CD4-positive, alpha-beta T cell treated with Interferon alpha-2 for 1 hour (primary cell): ENCODE data around the gene MDFIC.
A peak's percentile ranks its signal among the peaks of the same experiment; 100 is the strongest.

Experiments
- DNase-seq, 2 donors: peaks; one replicate each; pipeline ENCODE4 v3.0.0-alpha.2; 2020 to 2022

The MDFIC gene

DNA sequence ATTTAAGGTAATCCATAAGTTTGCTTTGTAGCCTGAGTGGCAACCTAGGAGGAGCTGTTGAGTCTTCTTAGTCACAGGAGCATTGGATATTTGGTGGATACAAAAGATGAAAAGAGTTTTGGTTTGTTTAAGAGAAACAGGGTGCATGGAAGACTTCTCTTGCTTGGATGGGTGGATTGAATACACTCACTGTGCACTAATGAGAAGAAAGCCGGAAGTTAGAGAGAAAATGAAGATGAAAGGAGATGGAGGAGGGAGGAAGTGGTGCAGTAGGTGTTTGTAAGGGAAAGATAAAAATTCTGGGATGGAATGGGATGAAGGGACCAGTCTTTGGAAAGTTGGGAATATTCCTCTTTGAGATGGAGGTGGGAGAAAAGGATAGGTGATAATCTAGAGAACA lies 7.7 kb downstream of the MDFIC start:
- DNase-seq = no peak

DNA sequence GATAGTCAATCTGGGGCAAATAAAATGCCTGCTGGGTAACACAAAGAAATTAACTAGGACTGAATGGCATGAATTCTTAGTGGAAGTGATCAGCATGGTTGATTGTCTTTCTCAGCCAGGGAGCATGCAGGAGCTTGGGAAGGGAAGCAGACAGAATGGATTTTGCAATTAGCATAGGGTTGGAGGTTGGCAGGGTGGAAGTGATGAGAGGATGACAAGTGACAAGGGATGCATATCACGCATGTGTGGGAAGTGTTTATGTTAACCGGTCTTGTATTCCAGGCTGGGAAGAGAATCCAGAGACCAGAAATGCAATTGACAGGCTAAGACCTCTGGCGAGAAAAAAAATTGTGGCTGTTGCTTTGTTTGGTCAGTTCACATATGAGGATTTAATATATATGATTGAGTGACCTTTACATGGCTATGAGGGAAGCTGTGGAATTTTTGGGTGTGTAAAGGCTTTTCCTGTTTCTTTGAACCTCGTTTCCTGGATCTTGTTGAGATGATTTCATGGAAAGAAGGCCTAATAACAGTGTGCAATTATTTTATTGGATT lies 8.3 kb downstream of the MDFIC start:
- DNase-seq = no peak

DNA sequence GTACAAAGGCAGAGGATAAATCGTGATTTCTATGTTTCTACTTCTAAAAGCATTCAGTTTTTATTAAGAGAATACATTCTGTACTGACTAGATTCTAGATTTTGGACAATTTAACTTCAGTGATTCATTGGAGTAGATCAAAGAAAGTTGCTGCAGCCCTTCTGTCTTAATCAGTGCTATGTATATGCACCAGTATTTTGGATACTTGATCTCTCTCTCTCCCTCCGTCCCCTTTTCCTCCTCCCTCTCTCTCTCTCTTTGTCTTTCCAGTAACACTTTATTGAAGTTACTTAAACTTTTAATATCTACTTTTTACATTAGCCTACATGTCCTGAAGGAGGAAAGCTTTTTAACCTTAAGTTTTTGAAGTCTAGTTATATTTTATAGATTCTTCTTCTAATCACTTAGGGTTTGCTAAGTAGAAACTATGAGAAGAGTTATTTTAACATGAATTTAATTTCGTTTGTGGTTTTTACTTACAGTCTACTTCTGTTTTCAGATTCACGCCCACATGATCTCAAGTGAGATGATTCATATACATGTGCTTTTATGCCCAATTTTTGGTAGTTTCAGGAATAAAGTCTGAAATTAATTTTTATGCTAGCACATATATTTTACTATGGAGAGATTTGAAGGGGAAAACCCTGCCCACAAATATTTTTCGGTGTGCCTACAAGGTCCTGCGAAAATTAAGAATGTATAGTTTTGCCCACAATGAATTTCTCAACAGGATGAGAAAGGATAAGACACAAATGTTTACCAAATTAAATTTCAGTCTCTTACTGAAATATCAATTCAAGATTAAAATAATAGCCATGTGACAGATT lies 9.1 kb downstream of the MDFIC start:
- no peak for DNase-seq

DNA sequence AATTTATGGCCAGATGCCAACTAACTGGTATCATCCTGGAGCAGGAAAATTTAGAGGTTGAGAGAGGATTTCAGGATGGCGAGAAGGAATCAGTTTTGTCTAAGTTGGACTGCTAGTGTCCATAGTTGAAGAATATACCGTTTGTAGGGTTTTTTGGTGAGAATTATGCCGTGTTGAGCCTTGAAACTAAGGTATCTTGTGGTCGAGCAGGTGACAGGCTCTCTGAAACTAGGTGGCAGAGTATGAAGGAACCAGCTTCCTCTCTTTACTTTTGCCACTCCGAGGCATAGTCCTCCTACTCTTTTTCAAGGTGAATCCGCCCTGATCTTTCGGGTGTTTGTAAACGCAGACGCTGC lies 9.7 kb downstream of the MDFIC start:
- peak in 1 of 2 donors; percentile 56 for DNase-seq

DNA sequence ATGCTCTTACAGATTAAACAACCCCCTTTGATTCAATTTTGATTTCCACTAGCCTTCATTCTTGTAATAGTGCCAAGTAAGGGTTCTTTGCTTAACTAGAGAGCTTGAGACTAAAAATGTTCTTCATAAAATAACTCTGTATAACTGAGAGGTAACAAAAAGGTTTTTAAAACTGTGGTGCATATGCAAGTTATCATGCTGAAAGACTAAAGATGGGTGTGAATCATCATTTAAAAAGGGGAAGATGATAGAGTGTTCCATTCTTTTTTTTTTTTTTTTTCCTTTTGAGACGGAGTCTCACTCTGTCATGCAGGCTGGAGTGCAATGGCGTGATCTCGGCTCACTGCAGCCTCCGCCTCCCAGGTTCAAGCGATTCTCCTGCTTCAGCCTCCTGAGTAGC lies 11.1 kb downstream of the MDFIC start:
- DNase-seq = no peak

DNA sequence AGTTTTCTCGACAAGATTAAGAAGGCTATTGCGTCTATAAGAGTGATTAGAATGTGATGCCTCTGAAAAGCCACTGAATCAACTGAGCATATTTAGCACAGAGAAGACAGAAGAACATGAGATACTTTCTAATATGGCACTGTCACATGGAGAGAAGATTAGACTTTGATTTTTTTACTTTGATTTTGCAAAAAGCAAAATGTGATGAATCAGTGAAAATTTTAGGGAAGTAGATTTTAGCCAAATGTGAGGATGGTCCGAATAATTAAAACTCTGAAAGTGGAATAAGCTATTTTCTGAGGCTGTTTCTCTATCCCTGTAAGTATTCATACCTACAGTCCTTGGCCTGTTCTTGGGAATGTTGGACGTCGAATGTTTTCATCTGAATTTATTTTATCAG lies 11.8 kb downstream of the MDFIC start:
- DNase-seq = no peak

DNA sequence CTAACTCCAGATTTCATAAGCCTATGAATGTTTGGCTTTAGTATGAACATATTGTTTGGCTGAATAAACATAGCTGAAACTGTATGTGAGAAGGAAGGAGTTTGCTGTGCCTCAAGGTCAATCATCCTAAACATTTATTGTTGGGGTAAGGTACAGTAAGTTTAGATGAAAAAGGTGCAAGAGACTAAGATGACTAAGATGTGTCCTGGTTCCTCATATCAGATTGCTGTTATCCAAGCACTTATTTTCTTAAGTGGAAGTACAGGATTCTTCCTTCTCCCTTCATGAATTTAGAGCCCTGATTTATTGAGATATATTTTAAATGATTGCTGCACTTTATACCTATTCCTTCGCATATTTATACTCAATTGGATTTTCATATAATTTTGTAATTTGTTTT lies 12.2 kb downstream of the MDFIC start:
- DNase-seq = no peak

DNA sequence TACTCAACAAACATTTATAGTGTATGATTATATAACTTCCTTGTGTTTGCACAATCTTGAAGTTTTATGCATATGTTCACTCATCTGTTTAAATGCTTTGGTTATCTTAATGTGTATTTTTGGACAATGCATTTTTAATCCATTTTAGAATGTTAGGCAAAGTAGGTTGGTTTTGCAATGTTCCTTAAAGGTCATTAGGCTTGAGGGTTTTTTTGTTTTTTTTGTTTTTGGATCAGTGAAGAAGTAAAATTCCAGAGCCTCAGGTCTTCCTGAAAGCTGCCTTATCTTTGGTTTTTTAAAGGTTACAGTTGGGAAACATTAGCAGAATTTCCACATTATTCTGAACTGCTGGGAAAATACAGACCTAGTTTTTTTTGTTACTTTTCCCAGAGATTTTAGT lies 12.8 kb downstream of the MDFIC start:
- no peak for DNase-seq

DNA sequence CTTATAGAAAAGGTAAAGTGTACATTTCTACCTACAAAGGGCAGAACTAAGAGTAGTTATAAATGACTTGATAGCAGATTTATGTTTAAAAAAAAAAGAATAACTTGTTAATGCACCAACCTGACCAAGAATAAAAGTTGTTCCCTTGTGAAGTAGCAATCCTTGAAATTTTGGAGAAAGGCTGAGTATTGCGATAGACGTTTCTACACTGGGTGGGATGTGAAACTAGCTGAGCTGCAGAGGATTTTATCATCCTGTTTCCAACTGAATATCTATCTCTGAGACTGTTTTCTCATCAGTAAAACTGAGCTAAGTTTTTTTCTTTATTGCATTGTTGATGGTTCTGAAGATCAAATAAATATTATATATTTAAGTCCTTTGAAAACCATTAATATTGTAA lies 14.6 kb downstream of the MDFIC start:
- DNase-seq = no peak

DNA sequence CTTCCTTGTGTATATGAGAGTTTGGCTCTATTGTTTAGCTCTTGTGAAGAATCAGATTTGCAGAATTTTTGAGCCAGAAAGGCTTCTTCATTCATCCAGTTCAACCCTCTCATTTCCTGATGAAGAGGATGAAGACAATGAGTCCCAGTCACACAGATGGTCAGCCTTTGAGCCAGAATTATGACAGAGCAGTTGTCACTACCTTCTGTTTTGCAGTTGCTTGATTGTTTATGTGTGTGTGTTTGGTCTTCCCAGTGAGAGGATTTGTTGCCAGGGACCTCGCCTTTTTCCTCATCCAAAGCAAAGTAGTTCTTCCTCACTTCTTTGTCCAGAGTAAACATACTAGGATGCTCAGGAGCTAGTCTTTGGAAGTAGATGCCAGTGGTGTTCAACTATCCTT lies 15.6 kb downstream of the MDFIC start:
- no peak for DNase-seq

DNA sequence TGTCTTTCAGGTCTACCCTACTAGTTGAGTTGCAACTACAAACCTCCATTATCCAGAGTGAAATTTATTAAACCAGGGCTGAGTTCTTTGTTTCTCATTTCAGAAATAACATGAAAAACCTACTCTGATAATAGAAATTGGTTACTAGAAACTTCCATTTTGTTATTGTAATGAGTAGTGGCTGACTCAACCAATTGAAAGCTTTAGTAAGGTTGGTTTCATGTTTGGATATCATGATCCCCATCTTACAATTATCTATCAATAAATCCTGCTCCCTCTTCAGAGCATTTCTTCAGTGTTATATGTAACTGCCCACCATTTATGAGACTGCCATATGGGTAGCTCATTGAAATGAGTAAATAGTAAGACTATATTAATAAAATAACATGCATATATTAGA lies 16.9 kb downstream of the MDFIC start:
- no peak for DNase-seq

DNA sequence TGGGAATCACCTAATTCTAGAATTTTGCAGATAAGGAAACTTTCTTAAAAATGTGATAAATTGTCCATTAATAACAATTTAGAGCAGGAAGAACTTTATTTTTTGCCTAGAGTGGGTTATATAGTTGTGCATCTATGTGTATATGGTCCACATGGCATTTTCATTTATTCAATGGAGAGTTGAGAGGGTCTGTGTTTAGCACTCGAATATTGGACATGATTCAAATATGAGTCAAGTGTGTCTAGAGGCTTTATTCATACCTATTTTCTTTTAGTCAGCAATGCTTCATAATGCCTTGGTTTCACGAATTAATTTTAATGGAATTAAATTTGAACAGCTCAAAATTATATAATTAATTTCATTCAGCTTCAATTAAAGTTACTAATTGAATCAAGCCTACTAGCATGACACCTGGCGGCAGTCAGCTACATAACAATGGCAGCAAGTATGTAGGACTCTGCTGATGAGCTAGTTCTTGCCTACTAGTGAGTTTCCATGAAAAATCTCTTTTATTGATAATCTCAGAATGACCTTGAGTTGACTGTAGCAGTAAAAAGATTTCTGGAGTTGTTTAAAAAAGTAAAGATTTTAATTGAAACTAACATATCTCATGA lies 17.7 kb downstream of the MDFIC start:
- DNase-seq = peak in 1 of 2 donors; percentile 44

DNA sequence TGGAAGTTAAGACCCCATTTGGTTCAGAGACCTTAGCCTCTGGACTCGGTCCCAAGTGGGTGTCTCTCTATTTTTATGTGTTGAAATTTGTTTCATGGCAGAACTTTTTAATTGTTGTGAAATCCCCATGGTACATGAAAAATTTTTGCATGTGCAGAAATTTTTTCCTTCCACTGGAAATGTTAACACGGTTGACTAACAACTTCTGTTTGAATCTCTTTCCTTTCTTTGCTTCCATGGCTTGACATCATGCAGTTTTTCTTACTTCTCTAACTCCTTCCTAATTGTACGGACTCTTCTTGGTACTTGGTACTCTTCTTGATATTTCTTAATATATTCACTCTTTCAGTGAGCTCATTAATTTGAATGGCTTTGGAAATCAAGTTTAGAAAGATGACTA lies 18.3 kb downstream of the MDFIC start:
- DNase-seq = no peak

DNA sequence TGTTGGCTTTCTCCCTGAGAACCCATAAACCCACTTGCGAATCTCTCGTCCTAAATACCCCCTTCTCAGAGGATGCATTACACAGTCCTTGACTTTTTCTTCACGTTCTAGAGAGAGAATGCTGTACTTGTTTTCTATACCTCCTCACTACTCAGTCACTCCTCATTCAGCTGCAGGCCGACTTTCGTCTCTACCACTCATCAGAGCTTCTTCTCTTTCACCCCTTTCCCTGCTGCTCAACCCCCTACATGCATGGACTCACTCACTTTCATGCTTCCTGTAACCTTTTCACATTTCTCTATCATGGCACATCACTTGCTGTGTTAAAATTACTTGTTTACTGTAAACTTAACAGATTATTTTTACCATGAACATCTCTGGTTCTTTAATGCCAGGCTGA lies 19.8 kb downstream of the MDFIC start:
- no peak for DNase-seq

DNA sequence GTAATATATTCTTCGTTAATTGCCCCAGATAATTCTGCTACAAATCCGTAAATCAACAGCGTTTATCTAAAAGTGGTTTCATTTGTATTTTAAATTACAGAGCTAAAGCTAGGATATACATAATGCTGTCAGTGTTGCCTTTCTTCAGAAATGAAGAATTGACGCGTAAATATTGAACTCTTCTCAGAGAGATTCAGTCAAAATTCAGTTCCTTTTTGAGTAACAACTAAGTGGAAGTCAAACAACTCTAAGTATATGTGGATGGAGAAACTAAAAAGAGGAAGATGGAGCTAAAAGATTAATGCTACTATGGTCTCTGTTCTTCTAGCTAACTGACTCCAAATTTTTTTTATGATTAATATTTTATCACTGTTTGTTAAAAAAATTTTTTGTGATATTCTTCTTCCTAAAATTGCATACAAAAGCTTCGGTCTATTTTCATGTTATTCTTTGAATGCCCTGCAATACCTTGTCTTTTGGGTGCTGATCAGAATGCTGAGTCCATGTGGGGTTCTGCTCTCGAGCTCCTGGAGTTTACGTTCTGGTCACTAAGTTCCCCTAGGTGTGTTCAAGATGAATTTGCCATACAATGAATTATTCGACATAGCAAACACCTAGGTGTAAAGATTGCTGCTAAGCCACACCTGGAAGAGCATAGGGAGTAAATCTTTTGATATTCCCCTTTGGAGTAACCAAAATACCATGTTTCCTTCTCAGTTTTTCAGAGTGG lies 20.7 kb downstream of the MDFIC start:
- no peak for DNase-seq

DNA sequence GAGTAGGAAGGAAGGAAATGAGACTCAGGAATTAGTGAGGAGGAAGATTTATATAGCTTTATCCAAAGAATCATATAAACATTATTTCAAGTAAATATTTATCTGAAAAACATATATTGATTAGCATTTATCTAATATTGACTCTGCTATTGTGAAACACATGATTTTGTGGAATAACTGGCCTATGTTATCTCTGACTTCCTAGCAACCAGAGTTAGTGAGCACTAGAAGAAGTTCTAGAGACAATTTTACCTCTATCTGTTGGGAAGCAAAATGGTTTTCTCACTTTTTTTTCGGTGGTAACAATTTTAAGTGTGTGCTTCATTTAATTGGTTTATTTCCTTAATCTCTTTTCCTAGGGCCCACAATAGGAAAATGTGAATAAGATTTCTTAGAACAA lies 21.6 kb downstream of the MDFIC start:
- no peak for DNase-seq

DNA sequence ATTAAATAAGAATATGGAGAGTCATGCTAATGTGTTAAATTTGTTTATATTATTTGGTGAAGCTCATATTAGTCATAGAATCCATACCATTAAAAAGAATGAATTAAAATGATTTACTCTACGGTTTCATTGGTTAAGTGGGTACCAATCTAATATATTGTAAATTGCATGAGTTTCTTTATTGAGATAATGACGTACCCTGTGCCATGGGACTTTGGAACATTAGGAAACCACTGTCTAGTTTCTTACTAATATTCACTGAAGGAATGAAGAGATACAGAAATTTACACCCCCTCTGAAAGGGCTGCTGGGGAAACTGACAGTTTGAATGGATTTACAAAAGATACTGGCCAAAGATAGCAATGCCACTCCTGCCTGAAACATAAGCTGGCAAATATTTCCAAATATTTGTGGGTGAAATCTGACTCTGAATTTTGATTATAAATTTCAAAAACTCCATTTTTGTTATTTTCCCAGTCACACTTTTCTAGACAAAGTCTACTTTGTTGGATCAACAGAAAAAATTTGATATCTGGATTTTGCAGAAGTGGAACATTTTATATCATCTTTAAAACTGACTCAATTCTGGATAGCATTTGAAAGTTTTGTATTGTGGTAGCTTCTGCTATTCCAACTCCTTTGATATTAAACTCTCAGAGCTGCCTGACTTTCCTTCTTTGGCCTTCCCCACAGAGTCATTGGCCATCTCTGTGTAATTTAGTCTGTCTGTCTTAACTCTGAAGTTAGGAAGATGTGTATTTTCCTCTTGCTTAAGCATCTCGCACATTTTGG lies 22.3 kb downstream of the MDFIC start:
- no peak for DNase-seq

DNA sequence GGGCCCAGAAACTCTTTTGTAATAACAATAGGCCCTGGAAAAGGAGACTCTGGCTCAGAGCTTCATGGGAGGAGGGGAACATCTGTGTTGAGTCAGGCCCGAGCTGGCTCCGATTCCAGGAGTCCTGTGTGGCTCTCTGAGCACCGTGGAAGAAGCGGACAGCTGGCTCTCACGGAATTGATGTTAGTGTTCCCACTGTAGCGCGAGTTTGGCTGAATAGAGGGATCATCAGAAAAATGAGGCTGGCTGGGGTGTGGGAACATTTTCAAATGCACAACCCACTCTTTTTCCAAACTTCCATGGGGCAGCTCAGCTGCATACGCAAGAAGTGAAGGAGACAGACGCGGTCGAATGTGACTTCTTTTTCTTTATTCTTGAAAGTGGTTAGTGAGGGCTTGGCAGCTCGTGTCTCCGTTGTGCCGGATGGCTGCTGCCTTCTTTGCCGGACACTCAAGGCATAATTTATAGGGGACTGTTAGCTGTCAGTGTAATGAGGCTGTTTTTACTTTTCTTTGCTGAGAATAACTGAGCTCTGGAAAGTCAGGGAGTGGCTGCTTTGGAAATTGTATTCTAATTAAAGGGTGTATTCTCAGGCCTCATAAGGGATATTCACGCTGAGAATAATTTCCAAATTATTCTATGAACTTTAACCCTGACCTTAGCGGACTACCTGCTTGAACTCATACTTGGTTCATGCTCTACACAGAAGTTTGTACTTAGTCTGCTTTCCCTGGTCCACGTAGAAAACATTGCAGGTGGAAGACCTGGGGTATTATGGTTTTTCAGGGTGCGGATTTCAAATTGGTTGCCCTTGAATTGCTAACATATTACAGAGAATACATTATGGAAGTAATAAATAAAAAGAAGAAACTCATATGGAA lies 23.1 kb downstream of the MDFIC start:
- DNase-seq = no peak

DNA sequence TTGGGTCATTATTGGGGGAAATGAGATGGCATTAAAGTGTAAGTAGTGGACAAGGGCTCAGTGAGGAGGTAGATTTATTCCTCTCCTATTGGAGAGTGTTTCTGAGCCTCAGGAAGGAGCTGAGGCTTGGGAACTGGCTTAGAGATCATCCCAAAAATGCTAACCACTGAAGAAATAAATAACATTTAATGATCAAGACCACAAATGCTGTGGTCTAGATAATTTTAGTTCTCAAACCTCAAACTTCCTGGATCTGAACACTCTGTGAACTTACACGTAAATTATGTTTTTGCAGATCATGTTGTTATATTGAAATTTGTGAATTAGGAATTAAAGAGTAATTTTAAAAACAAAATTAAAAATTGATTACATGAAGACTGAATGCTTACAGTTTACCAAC lies 27.3 kb downstream of the MDFIC start:
- DNase-seq = no peak

DNA sequence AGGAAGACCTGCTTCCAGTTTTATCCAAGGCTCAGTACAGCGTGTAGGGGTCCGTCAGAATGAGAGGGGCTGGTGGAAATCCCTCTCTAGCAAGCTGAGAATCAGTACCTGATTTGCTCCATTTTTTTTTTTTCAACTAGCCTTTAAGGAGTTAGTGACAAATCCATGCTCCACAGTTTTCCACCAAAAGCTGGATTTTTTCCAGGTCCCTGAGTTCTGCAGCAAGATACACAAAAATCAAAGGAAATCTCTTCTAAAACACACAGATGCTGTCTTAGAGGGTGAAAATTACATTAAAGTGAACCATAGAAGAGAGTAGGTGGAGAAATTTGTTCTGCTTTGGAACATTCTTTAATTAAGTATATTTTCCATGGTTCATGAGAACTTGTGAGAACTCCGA lies 30.4 kb downstream of the MDFIC start:
- DNase-seq = no peak

DNA sequence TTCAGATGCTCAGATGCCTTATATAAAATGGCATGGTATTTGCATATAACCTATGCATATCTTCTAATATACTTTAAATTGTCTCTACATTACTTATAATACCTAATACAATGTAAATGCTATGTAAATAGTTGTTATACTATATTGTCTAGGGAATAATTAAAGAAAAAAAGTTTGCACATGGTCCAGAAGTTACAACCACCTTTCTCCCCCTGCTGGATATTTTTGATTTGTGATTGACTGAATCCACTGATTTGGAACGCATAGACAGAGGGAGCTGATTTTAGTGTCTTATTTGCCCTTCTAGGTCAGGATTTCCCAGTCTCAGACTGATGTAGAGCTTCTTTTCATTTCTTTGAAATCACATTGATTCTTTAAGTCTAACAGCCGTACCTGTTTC lies 31.8 kb downstream of the MDFIC start:
- no peak for DNase-seq

DNA sequence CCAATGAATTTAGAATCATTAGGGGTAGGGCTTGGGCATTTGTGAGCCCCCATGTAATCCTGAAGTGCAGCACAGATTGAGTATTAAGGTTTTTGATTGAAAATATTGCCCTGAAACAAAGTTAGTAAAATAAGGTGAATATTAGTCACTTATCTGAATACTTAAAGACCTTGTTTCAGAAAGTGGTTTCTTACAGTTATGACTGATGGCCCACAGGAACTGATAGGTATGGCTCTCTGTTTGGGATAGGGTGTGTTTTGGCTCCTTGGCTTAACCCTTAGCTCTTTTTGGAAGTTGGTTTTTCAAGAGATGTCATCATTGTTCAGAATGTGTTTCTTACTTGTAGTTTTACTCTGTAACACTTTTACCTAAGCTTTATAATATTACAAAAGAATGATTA lies 34.8 kb downstream of the MDFIC start:
- DNase-seq = no peak
